NT2/D1 (cell line): ENCODE results near the gene GALNT9.

Experiments used
- SUZ12 ChIP-seq: IDR thresholded peaks from 2 replicates; pipeline ENCODE4 v1.6.1; 2011; ENCODE audit not compliant: insufficient read length, insufficient read depth; ENCODE audit errors: extremely low read depth
- YY1 ChIP-seq: IDR thresholded peaks from 2 replicates; pipeline ENCODE4 v1.6.1; 2011; ENCODE audit not compliant: insufficient read length, insufficient read depth

DNA sequence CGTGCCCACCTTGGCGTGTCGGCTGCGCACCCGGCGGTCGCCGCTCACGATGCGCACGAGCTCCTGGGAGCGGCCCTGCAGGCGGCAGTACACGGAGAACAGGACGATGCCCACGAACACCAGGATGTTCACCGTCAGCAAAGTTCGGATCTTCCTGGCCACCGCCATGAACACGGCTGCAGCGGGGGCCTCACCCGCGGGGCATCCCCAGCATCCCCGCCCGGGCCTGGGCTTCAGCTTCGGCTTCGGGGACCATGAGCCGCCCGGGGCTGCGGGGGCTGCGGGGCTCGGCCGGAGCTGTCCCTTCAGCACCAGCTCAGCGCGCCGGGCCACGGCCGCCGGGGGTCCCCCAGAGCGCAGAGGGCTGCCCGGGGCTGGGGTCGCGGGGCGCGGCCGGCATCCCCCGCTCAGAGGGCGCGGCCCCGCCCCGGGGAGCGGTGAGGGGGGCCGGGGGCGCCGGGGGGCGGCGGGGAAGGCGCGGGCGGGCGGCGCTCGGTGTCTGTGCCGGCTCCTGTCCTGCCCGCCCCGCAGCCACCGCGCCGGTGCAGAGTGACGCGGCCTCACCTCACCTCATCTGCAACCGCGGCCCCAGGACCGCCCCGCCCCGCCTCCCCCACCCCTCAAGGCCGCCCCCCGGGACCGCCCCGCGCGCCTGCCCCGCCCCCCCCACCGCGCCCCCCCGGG is at the start of gene GALNT9:
- TF ChIP-seq SUZ12 (no peak), YY1 (no peak)
